ENCODE results near the gene TOR3A. TPM values are rescaled to one million over a fixed set of nuclear protein-coding genes. Genes with fewer than 3 reads are reported as not detected.

The TOR3A gene
- total and polyA plus RNA-seq, 2 of the 13 experiments (the other 11 are each of a cell fraction or from before 2014, with no cell fraction given): 14.7 to 28.4 TPM

DNA sequence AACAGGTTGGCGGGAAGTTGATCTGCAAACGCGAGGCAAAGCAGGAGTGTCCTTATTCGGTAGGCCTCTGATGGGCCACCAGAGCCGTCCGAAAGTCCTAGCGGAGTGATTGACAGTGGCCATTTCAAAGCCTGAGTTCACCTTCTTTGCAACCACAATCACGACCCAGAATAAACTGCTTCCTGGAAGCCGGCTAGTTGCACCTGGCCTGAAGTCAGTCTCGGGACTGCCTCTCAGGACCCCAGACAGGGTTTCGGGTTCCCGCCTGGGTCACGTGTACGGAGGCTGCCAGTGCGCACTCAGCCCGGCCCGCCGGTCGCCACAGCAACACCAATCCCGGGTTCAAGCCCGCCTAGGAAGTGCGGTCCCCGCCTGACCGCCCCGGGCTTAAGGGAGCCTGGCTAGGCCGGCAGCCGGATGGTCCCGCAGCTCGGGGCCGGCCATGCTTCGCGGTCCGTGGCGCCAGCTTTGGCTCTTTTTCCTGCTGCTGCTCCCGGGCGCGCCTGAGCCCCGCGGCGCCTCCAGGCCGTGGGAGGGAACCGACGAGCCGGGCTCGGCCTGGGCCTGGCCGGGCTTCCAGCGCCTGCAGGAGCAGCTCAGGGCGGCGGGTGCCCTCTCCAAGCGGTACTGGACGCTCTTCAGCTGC lies at the start of gene TOR3A (continued):
- TF ChIP-seq, protein P1, sequence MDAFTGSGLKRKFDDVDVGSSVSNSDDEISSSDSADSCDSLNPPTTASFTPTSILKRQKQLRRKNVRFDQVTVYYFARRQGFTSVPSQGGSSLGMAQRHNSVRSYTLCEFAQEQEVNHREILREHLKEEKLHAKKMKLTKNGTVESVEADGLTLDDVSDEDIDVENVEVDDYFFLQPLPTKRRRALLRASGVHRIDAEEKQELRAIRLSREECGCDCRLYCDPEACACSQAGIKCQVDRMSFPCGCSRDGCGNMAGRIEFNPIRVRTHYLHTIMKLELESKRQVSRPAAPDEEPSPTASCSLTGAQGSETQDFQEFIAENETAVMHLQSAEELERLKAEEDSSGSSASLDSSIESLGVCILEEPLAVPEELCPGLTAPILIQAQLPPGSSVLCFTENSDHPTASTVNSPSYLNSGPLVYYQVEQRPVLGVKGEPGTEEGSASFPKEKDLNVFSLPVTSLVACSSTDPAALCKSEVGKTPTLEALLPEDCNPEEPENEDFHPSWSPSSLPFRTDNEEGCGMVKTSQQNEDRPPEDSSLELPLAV (CRISPR knock-in tag; conservative IDR thresholded peaks at IDR 0.05; ENCODE audit: low read depth): no peak
- TF ChIP-seq KDM2A (CRISPR knock-in tag; IDR thresholded peaks at IDR 0.05; ENCODE audit: borderline replicate concordance, low read depth) (peak; percentile 89; the same call in 1 of the 2 replicates), SMAD3 (CRISPR knock-in tag; IDR thresholded peaks at IDR 0.05) (peak; percentile 66; the same call in 1 of the 2 replicates), ATM (IDR thresholded peaks at IDR 0.05; ENCODE audit: borderline replicate concordance) (no peak), ZNF501 (CRISPR knock-in tag; IDR thresholded peaks at IDR 0.05) (peak; percentile 76), TRIM24 (CRISPR knock-in tag; IDR thresholded peaks at IDR 0.05) (no peak), HIVEP1 (CRISPR knock-in tag; IDR thresholded peaks at IDR 0.05) (no peak), RFXAP (CRISPR knock-in tag; IDR thresholded peaks at IDR 0.05; ENCODE audit: borderline replicate concordance) (peak; percentile 78), ZNF790 (CRISPR knock-in tag; IDR thresholded peaks at IDR 0.05; ENCODE audit: borderline replicate concordance) (peak; percentile 70; the same call in 1 of the 2 replicates), ZBTB20 (CRISPR knock-in tag; IDR thresholded peaks at IDR 0.05; ENCODE audit: borderline replicate concordance, low read depth) (peak; percentile 52; the same call in 1 of the 2 replicates), SMAD9 (CRISPR knock-in tag; IDR thresholded peaks at IDR 0.05) (no peak), ZBTB42 (CRISPR knock-in tag; IDR thresholded peaks at IDR 0.05) (no peak; the same call in 1 of the 2 replicates), NPAS2 (CRISPR knock-in tag; IDR thresholded peaks at IDR 0.05; ENCODE audit: borderline replicate concordance) (no peak), MIXL1 (CRISPR knock-in tag; IDR thresholded peaks at IDR 0.05) (no peak), FOXA1 (IDR thresholded peaks at IDR 0.05) (no peak), FOXA1 (CRISPR knock-in tag; IDR thresholded peaks at IDR 0.05) (no peak), ZNF614 (CRISPR knock-in tag; IDR thresholded peaks at IDR 0.05; ENCODE audit: borderline replicate concordance) (peak; percentile 27; the same call in 1 of the 2 replicates), MXD4 (CRISPR knock-in tag; IDR thresholded peaks at IDR 0.05) (peak; percentile 91)
- TF ChIP-seq, protein P2, sequence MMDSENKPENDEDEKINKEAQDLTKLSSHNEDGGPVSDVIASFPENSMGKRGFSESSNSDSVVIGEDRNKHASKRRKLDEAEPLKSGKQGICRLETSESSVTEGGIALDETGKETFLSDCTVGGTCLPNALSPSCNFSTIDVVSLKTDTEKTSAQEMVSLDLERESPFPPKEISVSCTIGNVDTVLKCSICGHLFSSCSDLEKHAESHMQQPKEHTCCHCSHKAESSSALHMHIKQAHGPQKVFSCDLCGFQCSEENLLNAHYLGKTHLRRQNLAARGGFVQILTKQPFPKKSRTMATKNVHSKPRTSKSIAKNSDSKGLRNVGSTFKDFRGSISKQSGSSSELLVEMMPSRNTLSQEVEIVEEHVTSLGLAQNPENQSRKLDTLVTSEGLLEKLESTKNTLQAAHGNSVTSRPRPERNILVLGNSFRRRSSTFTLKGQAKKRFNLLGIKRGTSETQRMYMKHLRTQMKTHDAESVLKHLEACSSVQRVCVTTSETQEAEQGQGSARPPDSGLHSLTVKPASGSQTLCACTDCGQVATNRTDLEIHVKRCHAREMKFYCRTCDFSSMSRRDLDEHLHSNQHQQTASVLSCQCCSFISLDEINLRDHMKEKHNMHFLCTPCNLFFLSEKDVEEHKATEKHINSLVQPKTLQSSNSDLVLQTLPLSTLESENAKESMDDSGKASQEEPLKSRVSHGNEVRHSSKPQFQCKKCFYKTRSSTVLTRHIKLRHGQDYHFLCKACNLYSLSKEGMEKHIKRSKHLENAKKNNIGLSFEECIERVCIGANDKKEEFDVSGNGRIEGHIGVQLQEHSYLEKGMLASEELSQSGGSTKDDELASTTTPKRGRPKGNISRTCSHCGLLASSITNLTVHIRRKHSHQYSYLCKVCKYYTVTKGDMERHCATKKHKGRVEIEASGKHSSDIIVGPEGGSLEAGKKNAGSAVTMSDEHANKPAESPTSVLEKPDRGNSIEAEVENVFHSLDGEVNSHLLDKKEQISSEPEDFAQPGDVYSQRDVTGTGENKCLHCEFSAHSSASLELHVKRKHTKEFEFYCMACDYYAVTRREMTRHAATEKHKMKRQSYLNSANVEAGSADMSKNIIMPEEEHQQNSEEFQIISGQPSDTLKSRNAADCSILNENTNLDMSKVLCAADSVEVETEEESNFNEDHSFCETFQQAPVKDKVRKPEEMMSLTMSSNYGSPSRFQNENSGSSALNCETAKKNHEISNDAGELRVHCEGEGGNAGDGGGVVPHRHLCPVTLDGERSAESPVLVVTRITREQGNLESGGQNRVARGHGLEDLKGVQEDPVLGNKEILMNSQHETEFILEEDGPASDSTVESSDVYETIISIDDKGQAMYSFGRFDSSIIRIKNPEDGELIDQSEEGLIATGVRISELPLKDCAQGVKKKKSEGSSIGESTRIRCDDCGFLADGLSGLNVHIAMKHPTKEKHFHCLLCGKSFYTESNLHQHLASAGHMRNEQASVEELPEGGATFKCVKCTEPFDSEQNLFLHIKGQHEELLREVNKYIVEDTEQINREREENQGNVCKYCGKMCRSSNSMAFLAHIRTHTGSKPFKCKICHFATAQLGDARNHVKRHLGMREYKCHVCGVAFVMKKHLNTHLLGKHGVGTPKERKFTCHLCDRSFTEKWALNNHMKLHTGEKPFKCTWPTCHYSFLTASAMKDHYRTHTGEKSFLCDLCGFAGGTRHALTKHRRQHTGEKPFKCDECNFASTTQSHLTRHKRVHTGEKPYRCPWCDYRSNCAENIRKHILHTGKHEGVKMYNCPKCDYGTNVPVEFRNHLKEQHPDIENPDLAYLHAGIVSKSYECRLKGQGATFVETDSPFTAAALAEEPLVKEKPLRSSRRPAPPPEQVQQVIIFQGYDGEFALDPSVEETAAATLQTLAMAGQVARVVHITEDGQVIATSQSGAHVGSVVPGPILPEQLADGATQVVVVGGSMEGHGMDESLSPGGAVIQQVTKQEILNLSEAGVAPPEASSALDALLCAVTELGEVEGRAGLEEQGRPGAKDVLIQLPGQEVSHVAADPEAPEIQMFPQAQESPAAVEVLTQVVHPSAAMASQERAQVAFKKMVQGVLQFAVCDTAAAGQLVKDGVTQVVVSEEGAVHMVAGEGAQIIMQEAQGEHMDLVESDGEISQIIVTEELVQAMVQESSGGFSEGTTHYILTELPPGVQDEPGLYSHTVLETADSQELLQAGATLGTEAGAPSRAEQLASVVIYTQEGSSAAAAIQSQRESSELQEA (CRISPR knock-in tag; IDR thresholded peaks at IDR 0.05; ENCODE audit: not compliant biosample characterization): peak; percentile 68
- TF ChIP-seq, protein P3, sequence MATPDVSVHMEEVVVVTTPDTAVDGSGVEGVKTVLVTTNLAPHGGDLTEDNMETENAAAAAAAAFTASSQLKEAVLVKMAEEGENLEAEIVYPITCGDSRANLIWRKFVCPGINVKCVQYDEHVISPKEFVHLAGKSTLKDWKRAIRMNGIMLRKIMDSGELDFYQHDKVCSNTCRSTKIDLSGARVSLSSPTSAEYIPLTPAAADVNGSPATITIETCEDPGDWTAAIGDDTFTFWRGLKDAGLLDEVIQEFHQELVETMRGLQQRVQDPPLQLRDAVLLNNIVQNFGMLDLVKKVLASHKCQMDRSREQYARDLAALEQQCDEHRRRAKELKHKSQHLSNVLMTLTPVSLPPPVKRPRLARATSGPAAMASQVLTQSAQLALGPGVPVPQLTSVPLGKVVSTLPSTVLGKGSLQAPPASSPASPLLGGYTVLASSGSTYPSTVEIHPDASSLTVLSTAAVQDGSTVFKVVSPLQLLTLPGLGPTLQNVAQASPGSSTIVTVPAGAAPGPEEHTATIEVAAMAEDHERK (CRISPR knock-in tag; IDR thresholded peaks at IDR 0.05; ENCODE audit: low read depth): no peak

Measured in HepG2 (cell line).